ENCODE measurements around the gene TANGO2.

The TANGO2 gene

DNA sequence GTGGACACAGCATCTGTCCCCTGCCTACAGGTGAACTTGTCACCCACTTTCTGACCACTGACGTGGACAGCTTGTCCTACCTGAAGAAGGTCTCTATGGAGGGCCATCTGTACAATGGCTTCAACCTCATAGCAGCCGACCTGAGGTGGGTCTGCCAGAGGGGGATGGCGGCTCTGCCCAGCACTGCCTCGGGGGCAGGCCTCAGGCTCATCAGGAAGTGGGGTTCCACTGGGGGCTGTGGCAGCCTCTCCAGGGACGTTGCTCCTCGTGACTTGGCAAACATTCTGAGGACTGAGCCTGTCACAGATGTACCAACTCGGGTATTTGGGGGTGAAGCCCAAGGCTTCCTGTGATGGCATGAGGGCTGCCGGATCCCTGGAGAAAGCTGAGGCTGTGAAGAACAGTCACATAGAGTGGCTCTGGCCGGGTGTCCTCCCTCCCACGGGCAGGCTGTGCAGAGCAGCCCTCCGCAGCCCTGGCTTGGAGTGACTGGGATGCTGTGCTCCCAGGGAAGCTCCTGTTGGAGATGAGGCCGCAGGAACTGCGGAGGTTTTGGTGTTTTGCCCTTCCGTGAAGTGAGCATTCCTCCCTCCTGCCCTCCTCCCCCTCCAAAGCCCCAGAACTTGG is 32.6 kb downstream of the TANGO2 start:
- Histone ChIP-seq H3K4me3 (ENCODE audit: low read depth, low read length) (no peak overlapping the region), H2AFZ (ENCODE audit: insufficient read depth, low read length, poor library complexity) (no peak overlapping the region), H3K18ac (ENCODE audit: low read length) (no peak overlapping the region), H3K4me2 (ENCODE audit: low read length) (no peak overlapping the region), H3K4me1 (ENCODE audit: control insufficient read depth in 1 of 2, insufficient read depth in 2 of 2, low read length in 2 of 2) (no peaks in the 10 kb centered on the region), H3K79me1 (ENCODE audit: low read length) (no peaks in the 10 kb centered on the region), H2BK5ac (ENCODE audit: low read depth, low read length, poor library complexity) (no peak overlapping the region), H3K14ac (ENCODE audit: low read length) (no peak overlapping the region), H3K79me2 (ENCODE audit: control insufficient read depth, insufficient read depth, low read length, poor library complexity) (no peaks in the 10 kb centered on the region), H3K27ac (ENCODE audit: low read depth, low read length) (no peak overlapping the region), H4K91ac (ENCODE audit: low read depth, low read length) (no peak overlapping the region), H3K9ac (ENCODE audit: low read length) (no peak overlapping the region), H3K27me3 (ENCODE audit: insufficient read depth, low read length) (no peaks in the 10 kb centered on the region), H4K8ac (ENCODE audit: low read depth, low read length) (no peak overlapping the region), H2AK5ac (ENCODE audit: low read length) (no peak overlapping the region), H3K23ac (ENCODE audit: low read length) (no peak overlapping the region), H3K9me3 (ENCODE audit: insufficient read depth, low read depth, low read length) (no peaks in the 10 kb centered on the region), H2BK12ac (ENCODE audit: low read length) (no peak overlapping the region), H4K12ac (ENCODE audit: low read depth, low read length) (no peak overlapping the region), H2BK120ac (ENCODE audit: insufficient read depth, low read length, poor library complexity) (no peak overlapping the region), H3K36me3 (ENCODE audit: control insufficient read depth in 1 of 2, insufficient read depth in 2 of 2, low read length in 2 of 2) (peaks cover 44 to 45% of the 10 kb centered on the region in 2 experiments), H3K4ac (ENCODE audit: low read depth, low read length) (no peak overlapping the region)
- WGBS (ENCODE audit: extremely low coverage, insufficient coverage, insufficient read length), result no CpG with 5 or more reads among the region's 14 CpGs
- no peak for DNase-seq

DNA sequence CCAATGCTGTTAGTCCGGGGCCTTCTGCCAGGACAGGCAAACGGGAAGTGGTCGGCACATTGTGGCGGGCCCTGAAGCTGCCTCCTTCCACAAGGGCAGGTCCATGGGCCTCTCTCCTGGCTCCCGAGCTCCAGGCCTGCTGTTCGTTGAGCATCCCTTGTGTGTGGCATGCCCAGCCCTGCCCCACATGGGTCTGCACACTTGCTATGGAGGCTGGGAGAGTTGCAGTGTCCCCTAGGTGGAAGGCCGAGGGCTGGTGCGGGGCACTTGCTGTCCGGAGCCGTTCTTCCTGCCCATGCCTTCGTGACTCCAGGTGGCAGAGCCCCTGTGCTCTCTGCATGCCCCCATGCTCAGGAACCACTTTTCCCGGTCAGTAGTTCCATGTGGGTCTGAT is 33.1 kb downstream of the TANGO2 start:
- Histone ChIP-seq H3K79me1 (ENCODE audit: low read length) (no peaks in the 10 kb centered on the region), H4K12ac (ENCODE audit: low read depth, low read length) (no peak overlapping the region), H2BK5ac (ENCODE audit: low read depth, low read length, poor library complexity) (no peak overlapping the region), H3K27me3 (ENCODE audit: insufficient read depth, low read length) (no peaks in the 10 kb centered on the region), H3K9me3 (ENCODE audit: insufficient read depth, low read depth, low read length) (no peaks in the 10 kb centered on the region), H3K79me2 (ENCODE audit: control insufficient read depth, insufficient read depth, low read length, poor library complexity) (no peaks in the 10 kb centered on the region), H3K9ac (ENCODE audit: low read length) (no peak overlapping the region), H2AK5ac (ENCODE audit: low read length) (no peak overlapping the region), H3K4me3 (ENCODE audit: low read depth, low read length) (no peak overlapping the region), H3K23ac (ENCODE audit: low read length) (no peak overlapping the region), H3K27ac (ENCODE audit: low read depth, low read length) (no peak overlapping the region), H4K8ac (ENCODE audit: low read depth, low read length) (no peak overlapping the region), H2BK12ac (ENCODE audit: low read length) (no peak overlapping the region), H3K4me1 (ENCODE audit: control insufficient read depth in 1 of 2, insufficient read depth in 2 of 2, low read length in 2 of 2) (no peaks in the 10 kb centered on the region), H3K36me3 (ENCODE audit: control insufficient read depth in 1 of 2, insufficient read depth in 2 of 2, low read length in 2 of 2) (peaks cover 44 to 45% of the 10 kb centered on the region in 2 experiments), H3K4me2 (ENCODE audit: low read length) (no peak overlapping the region), H4K91ac (ENCODE audit: low read depth, low read length) (no peak overlapping the region), H3K14ac (ENCODE audit: low read length) (no peak overlapping the region), H2AFZ (ENCODE audit: insufficient read depth, low read length, poor library complexity) (no peak overlapping the region), H3K18ac (ENCODE audit: low read length) (no peak overlapping the region), H3K4ac (ENCODE audit: low read depth, low read length) (no peak overlapping the region), H2BK120ac (ENCODE audit: insufficient read depth, low read length, poor library complexity) (no peak overlapping the region)
- DNase-seq, result no peak
- no CpG with 5 or more reads among the region's 12 CpGs for WGBS (ENCODE audit: extremely low coverage, insufficient coverage, insufficient read length)

GRCh38 chr22:20054485-20054884 is 33.6 kb downstream of the TANGO2 start:
- H3K23ac ChIP-seq (ENCODE audit: low read length), result no peak overlapping the region
- no peak overlapping the region for H4K12ac ChIP-seq (ENCODE audit: low read depth, low read length)
- no peak overlapping the region for H2BK120ac ChIP-seq (ENCODE audit: insufficient read depth, low read length, poor library complexity)
- H3K4ac ChIP-seq (ENCODE audit: low read depth, low read length), result no peak overlapping the region
- no peak overlapping the region for H4K8ac ChIP-seq (ENCODE audit: low read depth, low read length)
- H3K27me3 ChIP-seq (ENCODE audit: insufficient read depth, low read length), result no peaks in the 10 kb centered on the region
- no peak overlapping the region for H3K4me3 ChIP-seq (ENCODE audit: low read depth, low read length)
- no peak overlapping the region for H3K14ac ChIP-seq (ENCODE audit: low read length)
- H2AFZ ChIP-seq (ENCODE audit: insufficient read depth, low read length, poor library complexity), result no peak overlapping the region
- H2BK12ac ChIP-seq (ENCODE audit: low read length), result no peak overlapping the region
- DNase-seq, result no peak
- H3K9ac ChIP-seq (ENCODE audit: low read length), result no peak overlapping the region
- H3K4me1 ChIP-seq (ENCODE audit: control insufficient read depth in 1 of 2, insufficient read depth in 2 of 2, low read length in 2 of 2), result no peaks in the 10 kb centered on the region
- H3K36me3 ChIP-seq (ENCODE audit: control insufficient read depth in 1 of 2, insufficient read depth in 2 of 2, low read length in 2 of 2), result peaks cover 44 to 48% of the 10 kb centered on the region in 2 experiments
- WGBS (ENCODE audit: extremely low coverage, insufficient coverage, insufficient read length), result no CpG with 5 or more reads among the region's 6 CpGs
- no peak overlapping the region for H4K91ac ChIP-seq (ENCODE audit: low read depth, low read length)
- H3K79me2 ChIP-seq (ENCODE audit: control insufficient read depth, insufficient read depth, low read length, poor library complexity), result no peaks in the 10 kb centered on the region
- no peaks in the 10 kb centered on the region for H3K9me3 ChIP-seq (ENCODE audit: insufficient read depth, low read depth, low read length)
- no peak overlapping the region for H3K4me2 ChIP-seq (ENCODE audit: low read length)
- no peak overlapping the region for H2AK5ac ChIP-seq (ENCODE audit: low read length)
- no peak overlapping the region for H3K18ac ChIP-seq (ENCODE audit: low read length)
- no peak overlapping the region for H3K27ac ChIP-seq (ENCODE audit: low read depth, low read length)
- no peak overlapping the region for H2BK5ac ChIP-seq (ENCODE audit: low read depth, low read length, poor library complexity)
- H3K79me1 ChIP-seq (ENCODE audit: low read length), result no peaks in the 10 kb centered on the region

- no peaks in the 10 kb centered on the region for H3K79me2 ChIP-seq (ENCODE audit: control insufficient read depth, insufficient read depth, low read length, poor library complexity)
- H3K9ac ChIP-seq (ENCODE audit: low read length), result no peak overlapping the region
- no peak overlapping the region for H3K4me3 ChIP-seq (ENCODE audit: low read depth, low read length)
- H3K23ac ChIP-seq (ENCODE audit: low read length), result no peak overlapping the region
- no peak overlapping the region for H2BK120ac ChIP-seq (ENCODE audit: insufficient read depth, low read length, poor library complexity)
- H3K79me1 ChIP-seq (ENCODE audit: low read length), result no peaks in the 10 kb centered on the region
- no peak overlapping the region for H2AFZ ChIP-seq (ENCODE audit: insufficient read depth, low read length, poor library complexity)
- H3K18ac ChIP-seq (ENCODE audit: low read length), result no peak overlapping the region
- no CpG with 5 or more reads among the region's 2 CpGs for WGBS (ENCODE audit: extremely low coverage, insufficient coverage, insufficient read length)
- no peak overlapping the region for H4K8ac ChIP-seq (ENCODE audit: low read depth, low read length)
- no peak overlapping the region for H2AK5ac ChIP-seq (ENCODE audit: low read length)
- no peak overlapping the region for H3K14ac ChIP-seq (ENCODE audit: low read length)
- H3K4ac ChIP-seq (ENCODE audit: low read depth, low read length), result no peak overlapping the region
- H3K4me1 ChIP-seq (ENCODE audit: control insufficient read depth in 1 of 2, insufficient read depth in 2 of 2, low read length in 2 of 2), result no peaks in the 10 kb centered on the region
- H3K36me3 ChIP-seq (ENCODE audit: control insufficient read depth in 1 of 2, insufficient read depth in 2 of 2, low read length in 2 of 2), result peaks cover 44 to 48% of the 10 kb centered on the region in 2 experiments
- H3K27ac ChIP-seq (ENCODE audit: low read depth, low read length), result no peak overlapping the region
- no peak overlapping the region for H2BK12ac ChIP-seq (ENCODE audit: low read length)
- no peak for DNase-seq
- no peak overlapping the region for H4K91ac ChIP-seq (ENCODE audit: low read depth, low read length)
- H3K4me2 ChIP-seq (ENCODE audit: low read length), result no peak overlapping the region
- H4K12ac ChIP-seq (ENCODE audit: low read depth, low read length), result no peak overlapping the region
- no peaks in the 10 kb centered on the region for H3K9me3 ChIP-seq (ENCODE audit: insufficient read depth, low read depth, low read length)
- H2BK5ac ChIP-seq (ENCODE audit: low read depth, low read length, poor library complexity), result no peak overlapping the region
- H3K27me3 ChIP-seq (ENCODE audit: insufficient read depth, low read length), result no peaks in the 10 kb centered on the region
These were observed 34.2 kb downstream of the TANGO2 start for GRCh38 chr22:20055144-20055543.
